SH-SY5Y (cell line): ENCODE results near the gene DHDDS.

Experiments
- GATA2 ChIP-seq: IDR thresholded peaks from 2 replicates; pipeline ENCODE4 v1.6.1; 2011; ENCODE audit warnings: mild to moderate bottlenecking, low read depth, low read length
- GATA3 ChIP-seq: IDR thresholded peaks from 2 replicates; pipeline ENCODE4 v1.6.1; 2011; ENCODE audit warnings: low read depth, mild to moderate bottlenecking, low read length, moderate library complexity

- TF ChIP-seq GATA2 (no peak), GATA3 (no peak)
Measured at GRCh38 chr1:26459148-26459547, 27.0 kb downstream of the DHDDS start.
